IMR-90 (cell line): ENCODE data around the gene TSC2. TPM values are rescaled to one million over a fixed set of nuclear protein-coding genes. Genes with fewer than 3 reads are reported as not detected.

Experiments used
- ATAC-seq: fragments of 200-7000 bp; cut with Tn5 transposase; 2 replicates; pipeline ENCODE4 v1.9.1; 2020; ENCODE audit warnings: low read depth, mild to moderate bottlenecking, moderate library complexity
- BruUV-seq: library from RNA; stranded (reverse); fragments of 400-500 nt; replicated peaks from 2 replicates; lab custom pipeline; 2021; lab: Mats Ljungman, UMichigan
- CTCF ChIA-PET: fragments of 300-600 bp; formaldehyde crosslinking; extraction: SDS; loops from one replicate; lab custom pipeline; 2021; ENCODE audit warnings: antibody characterized with exemption; lab: Yijun Ruan, JAX
- POLR2A ChIA-PET: fragments of 300-600 bp; sonication (Branson Sonifier 250); formaldehyde crosslinking; loops from one replicate; lab custom pipeline; 2022; ENCODE audit warnings: antibody characterized with exemption; ENCODE audit not compliant: unreplicated experiment; lab: Charles Lee
- DNase-seq: peaks from one replicate; pipeline ENCODE4 v3.0.0; 2013
- H2AFZ ChIP-seq: replicated peaks from 2 replicates; pipeline ENCODE3; 2013; ENCODE audit warnings: low read length, mild to moderate bottlenecking; ENCODE audit not compliant: poor library complexity
- H2AK5ac ChIP-seq: 2 replicates; pipeline ENCODE4 v1.6.1; 2013; ENCODE audit warnings: low read depth, low read length, inconsistent platforms
- H2AK9ac ChIP-seq: replicated peaks from 2 replicates; pipeline ENCODE3; 2013; ENCODE audit warnings: mild to moderate bottlenecking, low read depth, low read length, moderate library complexity; ENCODE audit not compliant: poor library complexity
- H2BK120ac ChIP-seq: 2 replicates; pipeline ENCODE4 v1.6.1; 2013; ENCODE audit warnings: low read depth, low read length, inconsistent platforms
- H2BK15ac ChIP-seq: 3 replicates; pipeline ENCODE4 v1.6.1; 2013; ENCODE audit warnings: low read depth, low read length, inconsistent platforms
- H2BK20ac ChIP-seq: 2 replicates; pipeline ENCODE4 v1.6.1; 2013; ENCODE audit warnings: low read depth, mild to moderate bottlenecking, inconsistent platforms, low read length, moderate library complexity
- H2BK5ac ChIP-seq: 2 replicates; pipeline ENCODE4 v1.6.1; 2013; ENCODE audit warnings: mild to moderate bottlenecking, low read depth, low read length, inconsistent platforms; ENCODE audit not compliant: poor library complexity, severe bottlenecking
- H3K14ac ChIP-seq: replicated peaks from 2 replicates; pipeline ENCODE4 v1.6.1; 2013; ENCODE audit warnings: low read depth, low read length, inconsistent platforms
- H3K18ac ChIP-seq: 2 replicates; pipeline ENCODE4 v1.6.1; 2013; ENCODE audit warnings: low read depth, low read length, control low read depth
- H3K23ac ChIP-seq: 2 replicates; pipeline ENCODE4 v1.6.1; 2013; ENCODE audit warnings: low read depth, low read length, inconsistent platforms
- H3K27ac ChIP-seq: 2 replicates; pipeline ENCODE4 v1.5.1; 2013; ENCODE audit warnings: mild to moderate bottlenecking, control low read depth, low read length; ENCODE audit not compliant: insufficient read depth
- H3K27me3 ChIP-seq: 2 replicates; pipeline ENCODE4 v1.6.1; 2013; ENCODE audit warnings: low read length; ENCODE audit not compliant: control insufficient read depth, insufficient read depth
- H3K36me3 ChIP-seq: 2 replicates; pipeline ENCODE4 v1.6.1; 2013; ENCODE audit warnings: low read length, mixed read lengths; ENCODE audit not compliant: control insufficient read depth, insufficient read depth
- H3K4ac ChIP-seq: 2 replicates; pipeline ENCODE4 v1.6.1; 2013; ENCODE audit warnings: low read depth, low read length, inconsistent platforms
- H3K4me1 ChIP-seq: 2 replicates; pipeline ENCODE4 v1.6.1; 2013; ENCODE audit warnings: low read length, mixed read lengths; ENCODE audit not compliant: control insufficient read depth, insufficient read depth
- H3K4me2 ChIP-seq: 2 replicates; pipeline ENCODE4 v1.6.1; 2013; ENCODE audit warnings: low read depth, mild to moderate bottlenecking, control low read depth, low read length, moderate library complexity
- H3K4me3 ChIP-seq: 2 replicates; pipeline ENCODE4 v1.5.1; 2013; ENCODE audit warnings: low read depth, mild to moderate bottlenecking, control low read depth, low read length, moderate library complexity; ENCODE audit not compliant: insufficient read depth
- H3K56ac ChIP-seq: 2 replicates; pipeline ENCODE4 v1.6.1; 2013; ENCODE audit warnings: low read length, inconsistent platforms; ENCODE audit not compliant: insufficient read depth; ENCODE audit errors: extremely low read depth
- H3K79me1 ChIP-seq, 2 experiments: 2 replicates each; pipeline ENCODE4 v1.6.1; 2013; ENCODE audit warnings: low read length in 2 of 2, inconsistent platforms in 1 of 2, low read depth in 1 of 2
- H3K9ac ChIP-seq: 2 replicates; pipeline ENCODE4 v1.6.1; 2013; ENCODE audit warnings: low read depth, low read length, control low read depth
- H3K9me1 ChIP-seq: 2 replicates; pipeline ENCODE4 v1.6.1; 2013; ENCODE audit warnings: low read length, inconsistent platforms; ENCODE audit not compliant: insufficient read depth
- H3K9me3 ChIP-seq: 2 replicates; pipeline ENCODE4 v1.6.1; 2013; ENCODE audit warnings: low read length; ENCODE audit not compliant: control insufficient read depth, insufficient read depth
- H4K20me1 ChIP-seq: 2 replicates; pipeline ENCODE4 v1.6.1; 2013; ENCODE audit warnings: low read length, inconsistent platforms; ENCODE audit not compliant: insufficient read depth
- H4K5ac ChIP-seq: 2 replicates; pipeline ENCODE4 v1.6.1; 2013; ENCODE audit warnings: mild to moderate bottlenecking, low read depth, low read length, control low read depth
- H4K8ac ChIP-seq, 2 experiments: 2 replicates each; pipeline ENCODE4 v1.6.1; 2013; ENCODE audit warnings: low read depth in 2 of 2, low read length in 2 of 2, control low read depth in 1 of 2, inconsistent platforms in 1 of 2
- H4K91ac ChIP-seq: 2 replicates; pipeline ENCODE4 v1.6.1; 2013; ENCODE audit warnings: low read depth, low read length, inconsistent platforms; ENCODE audit not compliant: insufficient read depth
- BHLHE40 ChIP-seq: fragments of 150-350 bp; IDR thresholded peaks from 2 replicates; pipeline ENCODE4 v1.6.1; 2016; ENCODE audit warnings: mild to moderate bottlenecking, low read depth, low read length
- FOS ChIP-seq: fragments of 150-350 bp; IDR thresholded peaks from 2 replicates; pipeline ENCODE4 v1.6.1; 2016; ENCODE audit warnings: low read depth, low read length
- MAZ ChIP-seq: IDR thresholded peaks from 2 replicates; pipeline ENCODE4 v1.6.1; 2012; ENCODE audit warnings: low read depth, mild to moderate bottlenecking, low read length, improper control_type of control experiment, moderate library complexity, borderline replicate concordance
- MXI1 ChIP-seq: IDR thresholded peaks from 2 replicates; pipeline ENCODE4 v1.6.1; 2012; ENCODE audit warnings: low read depth, mild to moderate bottlenecking, low read length, moderate library complexity, borderline replicate concordance
- NFE2L2 ChIP-seq: fragments of 150-350 bp; IDR thresholded peaks from 2 replicates; pipeline ENCODE4 v1.6.1; 2016; ENCODE audit warnings: low read depth, mild to moderate bottlenecking, low read length
- RAD21 ChIP-seq: IDR thresholded peaks from 2 replicates; pipeline ENCODE4 v1.6.1; 2012; ENCODE audit warnings: low read length, improper control_type of control experiment
- RCOR1 ChIP-seq: IDR thresholded peaks from 2 replicates; pipeline ENCODE4 v1.6.1; 2012; ENCODE audit warnings: mild to moderate bottlenecking, low read length, improper control_type of control experiment; ENCODE audit not compliant: insufficient replicate concordance
- RFX5 ChIP-seq: IDR thresholded peaks from 2 replicates; pipeline ENCODE4 v1.8.0; 2012; ENCODE audit warnings: low read depth, mild to moderate bottlenecking, low read length, moderate library complexity
- WGBS, 2 experiments: methylation state at CpG; one replicate each; pipeline versions ENCODE4 v1.1.5 to v1.1.7; 2013; ENCODE audit warnings: missing lambda C conversion rate in 2 of 2; ENCODE audit not compliant: insufficient read length in 1 of 2; ENCODE audit errors: extremely low coverage in 2 of 2; 5-methylcytosine and 5-hydroxymethylcytosine counted together
- dilution Hi-C: fragments of 300-500 bp; cut with HindIII; formaldehyde crosslinking; loops from one replicate; pipeline ENCODE4 v1.14.3; 2018; ENCODE audit warnings: low sequenced_read_pairs; ENCODE audit not compliant: unreplicated experiment
- in situ Hi-C: fragments of 300-500 bp; cut with MboI; formaldehyde crosslinking; loops from 3 replicates; pipeline ENCODE4 v1.14.3; 2019; ENCODE audit warnings: low sequenced_read_pairs, inconsistent platforms, mixed read lengths
- intact Hi-C: fragments of 100-400 bp; cut with micrococcal nuclease; formaldehyde crosslinking; loops from 2 replicates; pipeline ENCODE4 v1.10.0; 2022
- polyA plus RNA-seq, 3 experiments: library from polyadenylated mRNA; depleted of rRNA; stranded (reverse); fragments of >200 nt; gene quantifications; 2 replicates each; pipeline ENCODE4 v1.2.3, GENCODE V29; 2012; ENCODE audit warnings: low replicate concordance in 1 of 3
- total RNA-seq: library from RNA; depleted of rRNA; stranded (reverse); fragments of >200 nt; gene quantifications from 2 replicates; pipeline ENCODE4 v1.2.3, GENCODE V29; 2012
- TF ChIP-seq, protein P1 (sequence below): fragments of 150-350 bp; IDR thresholded peaks from 2 replicates; pipeline ENCODE4 v1.6.1; 2017; ENCODE audit warnings: mild to moderate bottlenecking, antibody characterized with exemption, low read length, low read depth
- TF ChIP-seq, protein P2 (sequence below): conservative IDR thresholded peaks from 2 replicates; pipeline ENCODE4 v1.5.1; 2012; ENCODE audit warnings: mild to moderate bottlenecking, low read depth, low read length, improper control_type of control experiment

The TSC2 gene
- total and polyA plus RNA-seq, 2 of the 4 experiments (the other 2 are of a cell fraction): 31.4 to 88.6 TPM

GRCh38 chr16:2005646-2006045 lies 42.1 kb upstream of the TSC2 start:
- Histone ChIP-seq H3K9me3 (no peaks in the 10 kb centered on the region), H3K9me1 (peaks cover 8% of the 10 kb centered on the region; the same call in 1 of the 2 replicates), H3K56ac (no peak overlapping the region), H3K14ac (no peak overlapping the region), H3K4me1 (peaks cover 27% of the 10 kb centered on the region), H2AFZ (no peak overlapping the region), H3K27ac (no peak overlapping the region), H2AK9ac (no peak overlapping the region), H2AK5ac (0 out of 2 replicates have a peak overlapping the region, but pooled peaks have one; percentile 16), H3K4me2 (no peak overlapping the region), H4K5ac (no peak overlapping the region), H3K4me3 (no peak overlapping the region), H3K36me3 (peaks cover 37% of the 10 kb centered on the region), H2BK15ac (no peak overlapping the region), H4K91ac (no peak overlapping the region), H3K27me3 (no peaks in the 10 kb centered on the region), H4K20me1 (peaks cover 79% of the 10 kb centered on the region), H2BK120ac (no peak overlapping the region), H2BK20ac (no peak overlapping the region), H3K79me1 (peaks cover 19 to 90% of the 10 kb centered on the region in 2 experiments; a peak in 3 of 4 replicates), H3K4ac (no peak overlapping the region), H3K18ac (no peak overlapping the region), H2BK5ac (no peak overlapping the region), H3K9ac (no peak overlapping the region), H3K23ac (no peak overlapping the region; the same call in 1 of the 2 replicates), H4K8ac (no peak overlapping the region)
- TF ChIP-seq RCOR1 (no peak), MAZ (no peak), FOS (no peak), BHLHE40 (no peak), RAD21 (no peak), MXI1 (no peak), NFE2L2 (no peak), RFX5 (no peak)
- TF ChIP-seq, protein P1, sequence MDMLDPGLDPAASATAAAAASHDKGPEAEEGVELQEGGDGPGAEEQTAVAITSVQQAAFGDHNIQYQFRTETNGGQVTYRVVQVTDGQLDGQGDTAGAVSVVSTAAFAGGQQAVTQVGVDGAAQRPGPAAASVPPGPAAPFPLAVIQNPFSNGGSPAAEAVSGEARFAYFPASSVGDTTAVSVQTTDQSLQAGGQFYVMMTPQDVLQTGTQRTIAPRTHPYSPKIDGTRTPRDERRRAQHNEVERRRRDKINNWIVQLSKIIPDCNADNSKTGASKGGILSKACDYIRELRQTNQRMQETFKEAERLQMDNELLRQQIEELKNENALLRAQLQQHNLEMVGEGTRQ: no peak
- TF ChIP-seq, protein P2, sequence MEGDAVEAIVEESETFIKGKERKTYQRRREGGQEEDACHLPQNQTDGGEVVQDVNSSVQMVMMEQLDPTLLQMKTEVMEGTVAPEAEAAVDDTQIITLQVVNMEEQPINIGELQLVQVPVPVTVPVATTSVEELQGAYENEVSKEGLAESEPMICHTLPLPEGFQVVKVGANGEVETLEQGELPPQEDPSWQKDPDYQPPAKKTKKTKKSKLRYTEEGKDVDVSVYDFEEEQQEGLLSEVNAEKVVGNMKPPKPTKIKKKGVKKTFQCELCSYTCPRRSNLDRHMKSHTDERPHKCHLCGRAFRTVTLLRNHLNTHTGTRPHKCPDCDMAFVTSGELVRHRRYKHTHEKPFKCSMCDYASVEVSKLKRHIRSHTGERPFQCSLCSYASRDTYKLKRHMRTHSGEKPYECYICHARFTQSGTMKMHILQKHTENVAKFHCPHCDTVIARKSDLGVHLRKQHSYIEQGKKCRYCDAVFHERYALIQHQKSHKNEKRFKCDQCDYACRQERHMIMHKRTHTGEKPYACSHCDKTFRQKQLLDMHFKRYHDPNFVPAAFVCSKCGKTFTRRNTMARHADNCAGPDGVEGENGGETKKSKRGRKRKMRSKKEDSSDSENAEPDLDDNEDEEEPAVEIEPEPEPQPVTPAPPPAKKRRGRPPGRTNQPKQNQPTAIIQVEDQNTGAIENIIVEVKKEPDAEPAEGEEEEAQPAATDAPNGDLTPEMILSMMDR: no peak
- ATAC-seq (no peak), DNase-seq (no peak)
- CTCF ChIA-PET: no interaction called here
- POLR2A ChIA-PET: no interaction called here
- WGBS, 2 experiments: 86% methylated on average over 9 of the region's 21 CpGs; no CpG with 5 or more reads in 1 of the 2 experiments
- BruUV-seq: no TSS peak
- intact Hi-C loops (no loop called here), in situ Hi-C loops (no loop called here), dilution Hi-C loops (no loop called here)
